ENCODE results near the gene CATSPERZ. TPM values are rescaled to one million over a fixed set of nuclear protein-coding genes. Genes with fewer than 3 reads are reported as not detected.

CATSPERZ gene
- total RNA-seq, 1 donor, result not detected

- no peak for DNase-seq (ENCODE audit: low read depth)
- no peak for TF ChIP-seq CTCF (IDR thresholded peaks at IDR 0.05; ENCODE audit: insufficient read depth, low read depth, low read length)
- H3K4me3 ChIP-seq (ENCODE audit: low read depth, low read length), result no peak overlapping the region
Measured at GRCh38 chr11:64259533-64260067, 40.6 kb upstream of the CATSPERZ start.

GRCh38 chr11:64260147-64260708, 39.9 kb upstream of the CATSPERZ start:
- no peak overlapping the region for H3K4me3 ChIP-seq (ENCODE audit: low read depth, low read length)
- DNase-seq (ENCODE audit: low read depth), result no peak
- TF ChIP-seq CTCF (IDR thresholded peaks at IDR 0.05; ENCODE audit: insufficient read depth, low read depth, low read length), result no peak

- no peak for DNase-seq (ENCODE audit: low read depth)
- TF ChIP-seq CTCF (IDR thresholded peaks at IDR 0.05; ENCODE audit: insufficient read depth, low read depth, low read length), result no peak
- H3K4me3 ChIP-seq (ENCODE audit: low read depth, low read length), result no peak overlapping the region
Measured at GRCh38 chr11:64261556-64262080, 38.5 kb upstream of the CATSPERZ start.

GRCh38 chr11:64262271-64263002, 37.7 kb upstream of the CATSPERZ start:
- no peak for TF ChIP-seq CTCF (IDR thresholded peaks at IDR 0.05; ENCODE audit: insufficient read depth, low read depth, low read length)
- no peak for DNase-seq (ENCODE audit: low read depth)
- H3K4me3 ChIP-seq (ENCODE audit: low read depth, low read length), result no peak overlapping the region

- peak; percentile 50 for DNase-seq (ENCODE audit: low read depth)
- H3K4me3 ChIP-seq (ENCODE audit: low read depth, low read length), result no peak overlapping the region
Measured at GRCh38 chr11:64263021-64263946, 36.9 kb upstream of the CATSPERZ start.

More at GRCh38 chr11:64263021-64263946, 36.9 kb upstream of the CATSPERZ start:
- no peak for TF ChIP-seq CTCF (IDR thresholded peaks at IDR 0.05; ENCODE audit: insufficient read depth, low read depth, low read length)

Data from fibroblast of villous mesenchyme (primary cell).